HCT116 (cell line): ENCODE data around the gene HNF4A. TPM values are rescaled to one million over a fixed set of nuclear protein-coding genes. Genes with fewer than 3 reads are reported as not detected.

Source experiments
- ATAC-seq: fragments of 200-7000 bp; cut with Tn5 transposase; 2 replicates; pipeline ENCODE4 v1.9.1; 2020; ENCODE audit warnings: mild to moderate bottlenecking, moderate library complexity
- BruUV-seq: library from RNA; stranded (reverse); fragments of 400-500 nt; replicated peaks from 2 replicates; lab custom pipeline; 2021; lab: Mats Ljungman, UMichigan
- CTCF ChIA-PET: fragments of 300-600 bp; sonication (Branson Sonifier 250); formaldehyde crosslinking; loops from one replicate; lab custom pipeline; 2021; ENCODE audit warnings: antibody characterized with exemption; lab: Charles Lee
- POLR2A ChIA-PET: fragments of 300-600, 350-600 bp; sonication (Branson Sonifier 250); formaldehyde crosslinking; loops from one replicate; lab custom pipeline; 2021; ENCODE audit warnings: antibody characterized with exemption; lab: Charles Lee
- RAD21 ChIA-PET, 2 experiments: fragments of 300-600 bp; sonication (Branson Sonifier 250); formaldehyde crosslinking; loops; one replicate each; lab custom pipeline; 2023; ENCODE audit warnings: low total read pairs in 2 of 2; ENCODE audit not compliant: uncharacterized antibody in 2 of 2, unreplicated experiment in 2 of 2, low non-redundant PET in 1 of 2; lab: Charles Lee
- DNase-seq: peaks from one replicate; pipeline ENCODE4 v3.0.0-alpha.2; 2010; ENCODE audit warnings: low read depth, low spot score
- H2AFZ ChIP-seq: fragments of 200-600 bp; shearing (Covaris generic), sonication (generic); 2 replicates; pipeline ENCODE4 v1.6.1; 2017; ENCODE audit warnings: low read depth, mixed run types, mixed read lengths, antibody characterized with exemption, low read length; ENCODE audit not compliant: poor library complexity, severe bottlenecking
- H3K27ac ChIP-seq: 2 replicates; pipeline ENCODE4 v1.5.1; 2012; ENCODE audit warnings: low read depth, low read length
- H3K27me3 ChIP-seq: fragments of 200-600 bp; sonication (generic); 2 replicates; pipeline ENCODE4 v1.6.1; 2016; ENCODE audit warnings: mixed run types, low read length, mixed read lengths; ENCODE audit not compliant: insufficient read depth
- H3K36me3 ChIP-seq, 2 experiments: fragments of 200-500 bp in 1 of 2; fragments of 200-600 bp in 1 of 2; sonication (Bioruptor generic) in 1 of 2; sonication (generic) in 1 of 2; 2 replicates each; pipeline versions ENCODE4 v1.5.1 to v1.6.1; 2014 to 2016; ENCODE audit warnings: low read length in 2 of 2, inconsistent platforms in 1 of 2, mixed read lengths in 1 of 2, mixed run types in 1 of 2; ENCODE audit not compliant: insufficient read depth in 2 of 2, control insufficient read depth in 1 of 2
- H3K4me1 ChIP-seq, 2 experiments: fragments of 200-600 bp in 1 of 2; sonication (generic) in 1 of 2; 2 replicates each; pipeline versions ENCODE4 v1.5.1 to v1.6.1; 2012 to 2017; ENCODE audit warnings: low read length in 2 of 2, inconsistent platforms in 1 of 2, mild to moderate bottlenecking in 1 of 2, mixed read lengths in 1 of 2, mixed run types in 1 of 2, moderate library complexity in 1 of 2; ENCODE audit not compliant: insufficient read depth in 2 of 2, control insufficient read depth in 1 of 2
- H3K4me2 ChIP-seq: fragments of 200-600 bp; sonication (generic); 2 replicates; pipeline ENCODE4 v1.6.1; 2017; ENCODE audit warnings: mixed run types, low read length, mixed read lengths
- H3K4me3 ChIP-seq, 2 experiments: fragments of 200-600 bp in 1 of 2; sonication (generic) in 1 of 2; replicated peaks in 1 of 2; 2 replicates each; pipeline ENCODE4 v1.5.1; 2011 to 2016; ENCODE audit warnings: low read length in 2 of 2, control low read depth in 1 of 2, low read depth in 1 of 2, mild to moderate bottlenecking in 1 of 2, mixed read lengths in 1 of 2, mixed run types in 1 of 2
- H3K79me2 ChIP-seq: fragments of 200-600 bp; sonication (generic); 2 replicates; pipeline ENCODE4 v1.6.1; 2017; ENCODE audit warnings: mild to moderate bottlenecking, mixed run types, low read length, moderate library complexity, mixed read lengths; ENCODE audit not compliant: insufficient read depth
- H3K9ac ChIP-seq: fragments of 200-600 bp; sonication (generic); 2 replicates; pipeline ENCODE4 v1.6.1; 2016; ENCODE audit warnings: low read length, mixed read lengths
- H3K9me2 ChIP-seq: fragments of 200-600 bp; sonication (generic), shearing (Covaris generic); 2 replicates; pipeline ENCODE4 v1.6.1; 2017; ENCODE audit warnings: mixed run types, mild to moderate bottlenecking, moderate library complexity; ENCODE audit not compliant: insufficient read depth
- H3K9me3 ChIP-seq, 2 experiments: fragments of 200-500 bp in 1 of 2; fragments of 200-600 bp in 1 of 2; sonication (Bioruptor generic) in 1 of 2; sonication (generic) in 1 of 2; 2 replicates each; pipeline ENCODE4 v1.6.1; 2014 to 2017; ENCODE audit warnings: low read length in 2 of 2, mixed read lengths in 2 of 2, inconsistent platforms in 1 of 2, low read depth in 1 of 2, mild to moderate bottlenecking in 1 of 2, mixed run types in 1 of 2, moderate library complexity in 1 of 2; ENCODE audit not compliant: control insufficient read depth in 1 of 2, insufficient read depth in 1 of 2
- H4K20me1 ChIP-seq: fragments of 200-600 bp; sonication (generic), shearing (Covaris generic); 2 replicates; pipeline ENCODE4 v1.6.1; 2017; ENCODE audit warnings: mixed run types, mild to moderate bottlenecking, moderate library complexity; ENCODE audit not compliant: insufficient read depth
- EZH2 ChIP-seq: fragments of 200-600 bp; sonication (generic); IDR thresholded peaks from 2 replicates; pipeline ENCODE4 v1.6.1; 2017; ENCODE audit warnings: antibody characterized with exemption, mixed run types
- POLR2AphosphoS5 ChIP-seq: IDR thresholded peaks from 2 replicates; pipeline ENCODE4 v1.6.1; 2011; ENCODE audit warnings: mild to moderate bottlenecking, low read depth, low read length, moderate library complexity
- YY1 ChIP-seq: IDR thresholded peaks from 2 replicates; pipeline ENCODE4 v1.6.1; 2011; ENCODE audit warnings: low read length, low read depth, moderate library complexity, mild to moderate bottlenecking; ENCODE audit not compliant: insufficient replicate concordance; ENCODE audit errors: extremely low read depth
- ZNF274 ChIP-seq: fragments of 200-500 bp; sonication (Bioruptor generic); IDR thresholded peaks from 2 replicates; pipeline ENCODE4 v1.6.1; 2014; ENCODE audit warnings: mild to moderate bottlenecking, low read depth, low read length, inconsistent platforms
- intact Hi-C: fragments of 100-400 bp; cut with micrococcal nuclease; formaldehyde crosslinking; loops from 2 replicates; pipeline ENCODE4 v1.10.0; 2022
- total RNA-seq: library from RNA; stranded (reverse); gene quantifications from one replicate; pipeline ENCODE4 v1.2.1, GENCODE V29; 2021; ENCODE audit not compliant: unreplicated experiment

HNF4A gene
- total RNA-seq, 1 experiment from 2014 or later, result 7.4 TPM

- Histone ChIP-seq H3K9me3 (no peaks in the 10 kb centered on the region), H2AFZ (no peak overlapping the region), H3K4me3 (no peak overlapping the region), H3K9me2 (no peaks in the 10 kb centered on the region), H3K9ac (no peak overlapping the region), H3K4me2 (no peak overlapping the region), H3K79me2 (no peaks in the 10 kb centered on the region), H3K4me1 (peaks cover 14 to 22% of the 10 kb centered on the region in 2 experiments), H3K36me3 (no peaks in the 10 kb centered on the region), H4K20me1 (no peaks in the 10 kb centered on the region), H3K27ac (no peak overlapping the region), H3K27me3 (no peaks in the 10 kb centered on the region)
- ChIA-PET RAD21 (no interaction called here), POLR2A (no interaction called here), CTCF (no interaction called here)
- intact Hi-C loops, result no loop called here
- ATAC-seq, result no peak
- no peak for TF ChIP-seq YY1
- no TSS peak for BruUV-seq
- no peak for DNase-seq
These were observed 48.0 kb downstream of the HNF4A start for GRCh38 chr20:44403194-44404112.

GRCh38 chr20:44404204-44405181 lies 49.0 kb downstream of the HNF4A start:
- Histone ChIP-seq H3K4me2 (no peak overlapping the region), H3K79me2 (no peaks in the 10 kb centered on the region), H3K9me3 (no peaks in the 10 kb centered on the region), H3K4me3 (no peak overlapping the region), H3K9ac (no peak overlapping the region), H3K4me1 (peaks cover 14 to 32% of the 10 kb centered on the region in 2 experiments), H3K36me3 (no peaks in the 10 kb centered on the region), H3K9me2 (no peaks in the 10 kb centered on the region), H3K27ac (no peak overlapping the region; the same call in 1 of the 2 replicates), H3K27me3 (no peaks in the 10 kb centered on the region), H4K20me1 (no peaks in the 10 kb centered on the region), H2AFZ (no peak overlapping the region)
- RAD21 ChIA-PET, result no interaction called here
- no peak for DNase-seq
- CTCF ChIA-PET, result no interaction called here
- BruUV-seq, result no TSS peak
- no peak for ATAC-seq
- POLR2A ChIA-PET, result no interaction called here
- intact Hi-C loops, result no loop called here
- TF ChIP-seq ZNF274 (no peak), EZH2 (no peak), POLR2AphosphoS5 (no peak)
